Sigmoid colon (tissue), 7 donors: ENCODE data around the gene FILIP1. TPM values are rescaled to one million over a fixed set of nuclear protein-coding genes. Genes with fewer than 3 reads are reported as not detected.

Experiments
- DNase-seq: peaks from one replicate; pipeline ENCODE4 v3.0.0-alpha.2; 2019
- H3K27ac ChIP-seq, 4 donors: fragments of 200-600 bp; sonication (generic); one replicate each; pipeline ENCODE4 v1.5.1; 2016 to 2019; ENCODE audit warnings: mild to moderate bottlenecking in 1 of 4
- H3K27me3 ChIP-seq, 3 donors: fragments of 200-600 bp; sonication (generic); one replicate each; pipeline ENCODE4 v1.5.1; 2019; ENCODE audit warnings: mild to moderate bottlenecking in 1 of 3
- H3K36me3 ChIP-seq, 4 donors: fragments of 200-600 bp; sonication (generic); one replicate each; pipeline ENCODE4 v1.5.1; 2016 to 2019
- H3K4me1 ChIP-seq, 4 donors: fragments of 200-600 bp; sonication (generic); one replicate each; pipeline ENCODE4 v1.5.1; 2017 to 2019
- H3K4me3 ChIP-seq, 4 donors: fragments of 200-600 bp; sonication (generic); one replicate each; pipeline ENCODE4 v1.5.1; 2017 to 2019; ENCODE audit warnings: mild to moderate bottlenecking in 2 of 4, moderate library complexity in 1 of 4
- H3K9me3 ChIP-seq, 4 donors: fragments of 200-600 bp in 3 of 4; sonication (generic) in 3 of 4; one replicate each; pipeline versions ENCODE4 v1.5.1 to v1.6.1; 2013 to 2019
- EP300 ChIP-seq, 4 donors: sonication (generic); formaldehyde crosslinking; IDR thresholded peaks; one replicate each; pipeline ENCODE4 v1.6.1; 2017; ENCODE audit warnings: antibody characterized with exemption in 4 of 4
- POLR2A ChIP-seq, 2 donors: fragments of 450-650 bp; IDR thresholded peaks; one replicate each; pipeline ENCODE4 v1.6.1; 2016; ENCODE audit warnings: antibody characterized with exemption in 2 of 2, mild to moderate bottlenecking in 2 of 2, moderate library complexity in 2 of 2
- POLR2AphosphoS5 ChIP-seq, 4 donors: sonication (generic); formaldehyde crosslinking; IDR thresholded peaks; one replicate each; pipeline ENCODE4 v1.6.1; 2017; ENCODE audit warnings: antibody characterized with exemption in 4 of 4
- WGBS, 2 donors: extraction: QIAGEN DNeasy Blood & Tissue Kit; methylation state at CpG; one replicate each; pipeline ENCODE4 v1.1.7; 2013; 5-methylcytosine and 5-hydroxymethylcytosine counted together
- intact Hi-C: fragments of 100-400 bp; cut with DNase I; formaldehyde crosslinking; loops from one replicate; pipeline ENCODE4 v1.15.1; 2023
- polyA plus RNA-seq, 3 donors: library from polyadenylated mRNA; stranded (reverse); fragments of 200-250 nt; gene quantifications; one replicate each; pipeline ENCODE4 v1.2.3, GENCODE V29; 2013
- total RNA-seq, 4 donors: library from RNA; depleted of rRNA; stranded (reverse); fragments of >200 nt; gene quantifications; one replicate each; pipeline ENCODE4 v1.1.0, GENCODE V29; 2016
- TF ChIP-seq, protein P1 (sequence below), 4 experiments: fragments of 450-650 bp in 3 of 4; fragments of 200-600 bp in 1 of 4; IDR thresholded peaks; one replicate each; pipeline ENCODE4 v1.5.1; 2016 to 2019; ENCODE audit warnings: antibody characterized with exemption in 4 of 4, mild to moderate bottlenecking in 3 of 4, moderate library complexity in 2 of 4
- donor health status: healthy with polysubstance abuse.
- donor health status: Bipolar disorder and iron deficiency.
- donor health status: healthy.

The FILIP1 gene, protein sequence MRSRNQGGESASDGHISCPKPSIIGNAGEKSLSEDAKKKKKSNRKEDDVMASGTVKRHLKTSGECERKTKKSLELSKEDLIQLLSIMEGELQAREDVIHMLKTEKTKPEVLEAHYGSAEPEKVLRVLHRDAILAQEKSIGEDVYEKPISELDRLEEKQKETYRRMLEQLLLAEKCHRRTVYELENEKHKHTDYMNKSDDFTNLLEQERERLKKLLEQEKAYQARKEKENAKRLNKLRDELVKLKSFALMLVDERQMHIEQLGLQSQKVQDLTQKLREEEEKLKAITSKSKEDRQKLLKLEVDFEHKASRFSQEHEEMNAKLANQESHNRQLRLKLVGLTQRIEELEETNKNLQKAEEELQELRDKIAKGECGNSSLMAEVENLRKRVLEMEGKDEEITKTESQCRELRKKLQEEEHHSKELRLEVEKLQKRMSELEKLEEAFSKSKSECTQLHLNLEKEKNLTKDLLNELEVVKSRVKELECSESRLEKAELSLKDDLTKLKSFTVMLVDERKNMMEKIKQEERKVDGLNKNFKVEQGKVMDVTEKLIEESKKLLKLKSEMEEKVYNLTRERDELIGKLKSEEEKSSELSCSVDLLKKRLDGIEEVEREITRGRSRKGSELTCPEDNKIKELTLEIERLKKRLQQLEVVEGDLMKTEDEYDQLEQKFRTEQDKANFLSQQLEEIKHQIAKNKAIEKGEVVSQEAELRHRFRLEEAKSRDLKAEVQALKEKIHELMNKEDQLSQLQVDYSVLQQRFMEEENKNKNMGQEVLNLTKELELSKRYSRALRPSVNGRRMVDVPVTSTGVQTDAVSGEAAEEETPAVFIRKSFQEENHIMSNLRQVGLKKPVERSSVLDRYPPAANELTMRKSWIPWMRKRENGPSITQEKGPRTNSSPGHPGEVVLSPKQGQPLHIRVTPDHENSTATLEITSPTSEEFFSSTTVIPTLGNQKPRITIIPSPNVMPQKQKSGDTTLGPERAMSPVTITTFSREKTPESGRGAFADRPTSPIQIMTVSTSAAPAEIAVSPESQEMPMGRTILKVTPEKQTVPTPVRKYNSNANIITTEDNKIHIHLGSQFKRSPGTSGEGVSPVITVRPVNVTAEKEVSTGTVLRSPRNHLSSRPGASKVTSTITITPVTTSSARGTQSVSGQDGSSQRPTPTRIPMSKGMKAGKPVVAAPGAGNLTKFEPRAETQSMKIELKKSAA (N-terminal part only)
- total RNA-seq = 10 to 100 TPM; 47.1 to 72.8 (median 53.8) TPM
- polyA plus RNA-seq = 1 to 10 TPM in 1 of 3 donors, under 1 TPM in 2; 0.46 to 2.0 (median 0.60) TPM

DNA sequence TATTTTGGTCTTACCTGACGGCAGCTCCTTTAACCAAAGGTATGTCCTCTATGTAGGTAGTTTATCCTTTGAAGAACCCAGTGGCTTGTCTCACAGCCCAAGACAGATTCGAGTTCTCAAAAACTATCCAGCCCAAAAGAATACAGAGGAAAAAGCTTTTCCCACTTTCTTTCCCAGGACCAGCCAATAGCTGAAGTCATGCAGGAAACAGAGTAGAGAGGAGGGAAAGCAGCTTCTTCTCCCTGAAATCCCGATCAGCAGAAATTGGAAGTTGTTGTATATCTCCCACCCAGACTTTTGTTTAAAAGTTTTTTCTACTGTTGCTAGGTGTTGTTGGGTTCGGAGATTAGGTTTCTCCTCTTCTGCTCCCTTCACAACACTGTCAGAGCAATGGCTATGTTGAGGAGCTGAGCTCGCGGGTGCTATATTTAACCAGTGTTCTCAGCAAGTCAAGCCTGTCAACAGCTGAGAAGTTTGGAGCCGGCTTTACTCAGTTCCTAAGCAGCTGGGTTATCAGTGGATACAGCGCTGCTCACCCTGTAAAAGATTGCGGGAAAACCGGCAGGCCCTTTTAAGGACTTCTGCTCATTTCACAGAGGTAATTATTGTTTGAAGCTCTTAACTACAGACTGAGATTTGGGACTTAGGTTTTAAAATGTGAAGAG is at the start of gene FILIP1:
Gene FILIP1, minus strand, starts transcription at position 401 of the 665 bp plus-strand sequence. CDS start 78,828 bp downstream, outside the sequence.
- Histone ChIP-seq H3K4me1 (peaks cover 0 to 38% (median 17%) of the 10 kb centered on the region in 4 donors), H3K36me3 (no peaks in the 10 kb centered on the region), H3K9me3 (no peaks in the 10 kb centered on the region), H3K27ac (peak within 1 kb of the TSS; percentile 82 to 93 (median 86)), H3K4me3 (peak within 1 kb of the TSS; percentile 46 to 63 (median 52)), H3K27me3 (no peaks in the 10 kb centered on the region)
- DNase-seq = peak; percentile 87
- 43 to 62% methylated on average over 10 of the region's 10 CpGs for WGBS, 2 donors
- TF ChIP-seq POLR2AphosphoS5 (IDR thresholded peaks at IDR 0.05) (peak; percentile 86 to 92 (median 90)), EP300 (IDR thresholded peaks at IDR 0.05) (no peak), POLR2A (IDR thresholded peaks at IDR 0.05) (peak; percentile 70 to 84)
- intact Hi-C loops = loop anchor here (5.0 to 10.0 kb wide), 3 partner anchors 56 to 1839 kb away; partner anchors contain the start of gene SLC17A5

DNA sequence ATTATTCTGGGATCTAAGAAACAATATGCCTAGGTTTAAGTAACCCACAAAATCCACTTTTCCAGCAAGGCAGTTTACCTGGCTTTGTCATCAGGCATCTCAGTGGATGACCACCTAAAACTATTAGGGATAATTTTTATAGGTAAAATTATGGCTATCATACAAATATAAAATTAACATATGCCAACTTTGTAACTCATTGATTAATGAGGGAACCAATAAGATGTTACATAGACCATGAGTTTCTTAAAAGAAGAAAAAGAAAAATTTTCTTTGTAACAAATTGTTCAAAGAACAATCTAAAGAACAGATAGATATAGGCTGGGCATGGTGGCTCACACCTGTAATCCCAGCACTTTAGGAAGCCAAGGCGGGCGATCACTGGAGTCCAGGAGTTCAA is 49.7 kb upstream of the FILIP1 start:
- intact Hi-C loops = no loop called here
- H3K27me3 ChIP-seq = no peaks in the 10 kb centered on the region
- H3K9me3 ChIP-seq = no peaks in the 10 kb centered on the region
- TF ChIP-seq EP300 (IDR thresholded peaks at IDR 0.05) = no peak
- TF ChIP-seq, protein P1, sequence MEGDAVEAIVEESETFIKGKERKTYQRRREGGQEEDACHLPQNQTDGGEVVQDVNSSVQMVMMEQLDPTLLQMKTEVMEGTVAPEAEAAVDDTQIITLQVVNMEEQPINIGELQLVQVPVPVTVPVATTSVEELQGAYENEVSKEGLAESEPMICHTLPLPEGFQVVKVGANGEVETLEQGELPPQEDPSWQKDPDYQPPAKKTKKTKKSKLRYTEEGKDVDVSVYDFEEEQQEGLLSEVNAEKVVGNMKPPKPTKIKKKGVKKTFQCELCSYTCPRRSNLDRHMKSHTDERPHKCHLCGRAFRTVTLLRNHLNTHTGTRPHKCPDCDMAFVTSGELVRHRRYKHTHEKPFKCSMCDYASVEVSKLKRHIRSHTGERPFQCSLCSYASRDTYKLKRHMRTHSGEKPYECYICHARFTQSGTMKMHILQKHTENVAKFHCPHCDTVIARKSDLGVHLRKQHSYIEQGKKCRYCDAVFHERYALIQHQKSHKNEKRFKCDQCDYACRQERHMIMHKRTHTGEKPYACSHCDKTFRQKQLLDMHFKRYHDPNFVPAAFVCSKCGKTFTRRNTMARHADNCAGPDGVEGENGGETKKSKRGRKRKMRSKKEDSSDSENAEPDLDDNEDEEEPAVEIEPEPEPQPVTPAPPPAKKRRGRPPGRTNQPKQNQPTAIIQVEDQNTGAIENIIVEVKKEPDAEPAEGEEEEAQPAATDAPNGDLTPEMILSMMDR (IDR thresholded peaks at IDR 0.05) = no peak
- no peak overlapping the region for H3K4me3 ChIP-seq
- no peak for DNase-seq
- H3K36me3 ChIP-seq = no peaks in the 10 kb centered on the region
- 84 to 99% methylated on average over 2 of the region's 2 CpGs for WGBS, 2 donors
- H3K4me1 ChIP-seq = no peaks in the 10 kb centered on the region
- no peak overlapping the region for H3K27ac ChIP-seq

DNA sequence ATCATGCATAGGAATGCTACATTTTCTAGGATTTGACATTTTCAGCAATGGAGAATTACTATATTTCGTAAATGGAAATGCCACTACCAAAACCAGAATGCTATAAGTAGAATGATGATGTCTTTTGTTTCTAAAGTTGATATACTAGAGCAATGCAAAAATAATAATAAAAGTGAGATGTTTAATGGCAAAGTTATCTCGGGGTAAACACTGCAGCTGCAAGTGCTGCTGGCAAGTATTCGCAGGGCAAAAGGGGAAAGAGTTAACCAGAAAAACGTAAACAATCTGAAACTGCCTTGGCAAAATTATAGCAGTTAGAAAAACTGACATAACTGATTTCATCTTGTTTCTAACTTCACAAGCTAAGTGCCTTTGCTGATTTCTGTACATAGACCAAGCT is 45.5 kb upstream of the FILIP1 start:
- Histone ChIP-seq H3K4me1 (no peaks in the 10 kb centered on the region), H3K4me3 (no peak overlapping the region), H3K36me3 (no peaks in the 10 kb centered on the region), H3K9me3 (no peaks in the 10 kb centered on the region), H3K27ac (no peak overlapping the region), H3K27me3 (no peaks in the 10 kb centered on the region)
- TF ChIP-seq, protein P1 (IDR thresholded peaks at IDR 0.05) = no peak
- TF ChIP-seq EP300 (IDR thresholded peaks at IDR 0.05) (no peak), POLR2AphosphoS5 (IDR thresholded peaks at IDR 0.05) (no peak), POLR2A (IDR thresholded peaks at IDR 0.05) (no peak)
- intact Hi-C loops = no loop called here
- 58 to 66% methylated on average over 4 of the region's 4 CpGs for WGBS, 2 donors
- DNase-seq = no peak

DNA sequence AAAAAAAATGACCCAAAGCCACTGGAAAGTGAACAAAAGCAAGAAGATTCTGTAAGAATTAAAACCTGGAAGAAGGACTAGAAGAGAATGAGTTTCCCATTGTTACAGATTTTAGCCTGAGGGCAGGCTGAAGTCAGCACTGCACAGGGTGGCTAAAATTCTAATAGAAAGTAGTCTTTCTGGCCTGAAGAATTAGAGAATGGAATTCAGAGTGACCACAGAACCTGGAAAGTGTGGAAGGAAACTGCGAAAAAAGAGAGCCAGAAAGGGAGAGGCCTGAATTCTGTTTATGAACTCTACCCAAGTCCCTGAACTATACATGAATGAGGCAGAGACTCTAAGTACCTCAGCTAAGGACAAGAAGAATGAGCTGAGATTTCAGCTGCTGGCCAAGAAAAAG is 38.9 kb upstream of the FILIP1 start:
- no peak overlapping the region for H3K27ac ChIP-seq
- intact Hi-C loops = no loop called here
- no peak overlapping the region for H3K4me3 ChIP-seq
- no peaks in the 10 kb centered on the region for H3K4me1 ChIP-seq
- H3K36me3 ChIP-seq = no peaks in the 10 kb centered on the region
- no peaks in the 10 kb centered on the region for H3K9me3 ChIP-seq
- 81 to 86% methylated on average over 1 of the region's 1 CpG for WGBS, 2 donors
- no peak for TF ChIP-seq POLR2A (IDR thresholded peaks at IDR 0.05)
- no peak for TF ChIP-seq EP300 (IDR thresholded peaks at IDR 0.05)
- TF ChIP-seq, protein P1 (IDR thresholded peaks at IDR 0.05) = no peak
- TF ChIP-seq POLR2AphosphoS5 (IDR thresholded peaks at IDR 0.05) = no peak
- no peaks in the 10 kb centered on the region for H3K27me3 ChIP-seq
- DNase-seq = no peak
